Stimulated activated CD4-positive, alpha-beta T cell treated with anti-CD3 and anti-CD28 coated beads, Interleukin-4, amount 100 ng/mL, for 48 hours (primary cell): ENCODE measurements around the gene VWA5B1.

Experiments
- DNase-seq, 2 donors: peaks; one replicate each; pipeline ENCODE4 v3.0.0-alpha.2; 2020; ENCODE audit warnings: low read depth in 2 of 2

VWA5B1 gene

DNA sequence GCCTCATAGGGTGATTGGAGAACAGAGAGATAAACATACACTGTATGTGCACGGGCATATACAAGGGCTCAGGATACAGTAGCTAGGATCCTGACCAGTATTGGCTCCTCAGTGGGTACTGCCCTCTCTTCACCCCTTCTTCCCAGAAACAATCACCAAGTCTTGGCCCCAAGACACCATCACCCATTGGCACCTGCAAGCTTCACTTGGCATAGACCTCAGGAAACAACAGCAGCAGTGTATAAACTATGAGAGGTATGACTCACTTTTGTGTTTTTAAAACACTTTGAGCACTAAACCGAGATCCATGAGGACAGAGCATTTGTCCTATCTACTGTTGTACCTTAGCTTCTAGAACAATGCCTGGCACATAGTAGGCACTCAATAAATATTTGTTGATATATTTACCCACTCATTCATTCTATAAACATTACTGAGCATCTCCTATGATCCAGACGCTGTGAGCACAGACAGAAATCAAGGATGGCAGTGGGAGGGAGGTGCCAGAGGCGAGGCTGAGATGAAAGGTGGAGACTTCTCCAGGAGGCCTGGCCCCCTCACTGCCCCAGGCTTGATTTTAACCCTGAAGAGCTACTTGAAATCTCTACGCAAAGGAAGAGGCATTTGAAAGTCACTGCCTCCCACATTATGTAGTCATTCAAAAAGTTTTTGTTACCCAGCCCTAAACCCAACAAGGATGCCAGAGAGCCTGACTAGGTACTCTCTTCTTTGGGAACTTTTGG is 100.1 kb downstream of the VWA5B1 start:
- DNase-seq: no peak

DNA sequence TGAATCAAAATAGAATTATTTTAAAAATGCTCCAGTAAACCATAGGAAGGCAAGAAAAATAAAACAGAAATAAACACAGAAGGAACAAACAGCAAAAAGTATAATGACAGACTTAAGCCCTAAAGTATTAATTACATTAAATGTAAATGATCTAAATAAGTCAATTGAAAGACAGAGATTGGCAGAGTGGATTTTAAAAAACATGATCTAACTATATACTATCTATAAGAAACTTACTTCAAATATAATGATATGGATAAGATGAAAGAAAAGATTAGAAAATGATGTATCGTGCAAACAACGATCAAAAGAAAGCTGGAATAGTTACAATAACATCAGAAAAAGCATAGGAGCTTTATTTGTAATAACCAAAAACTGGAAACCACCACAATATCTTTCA is 104.6 kb downstream of the VWA5B1 start:
- no peak for DNase-seq

DNA sequence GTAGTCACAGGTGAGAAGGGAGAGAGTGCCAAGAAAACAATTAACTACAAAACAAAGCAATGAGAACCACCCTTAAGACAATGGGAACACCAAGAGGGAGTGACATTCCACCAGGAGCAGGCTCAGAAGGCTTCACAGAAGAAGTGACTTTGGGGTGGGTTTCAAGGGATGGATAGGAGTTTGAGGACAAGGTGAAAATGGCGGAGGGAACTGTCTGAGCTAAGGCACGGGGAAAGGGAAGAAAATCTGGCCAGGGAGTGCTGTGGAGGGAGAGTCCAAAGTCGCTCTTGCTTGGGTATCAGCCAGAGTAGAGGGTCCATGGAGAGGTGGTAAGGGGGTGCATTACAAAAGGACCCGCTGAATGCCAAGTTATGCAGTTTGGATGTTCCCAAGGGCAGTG is 108.1 kb downstream of the VWA5B1 start:
- DNase-seq: no peak

DNA sequence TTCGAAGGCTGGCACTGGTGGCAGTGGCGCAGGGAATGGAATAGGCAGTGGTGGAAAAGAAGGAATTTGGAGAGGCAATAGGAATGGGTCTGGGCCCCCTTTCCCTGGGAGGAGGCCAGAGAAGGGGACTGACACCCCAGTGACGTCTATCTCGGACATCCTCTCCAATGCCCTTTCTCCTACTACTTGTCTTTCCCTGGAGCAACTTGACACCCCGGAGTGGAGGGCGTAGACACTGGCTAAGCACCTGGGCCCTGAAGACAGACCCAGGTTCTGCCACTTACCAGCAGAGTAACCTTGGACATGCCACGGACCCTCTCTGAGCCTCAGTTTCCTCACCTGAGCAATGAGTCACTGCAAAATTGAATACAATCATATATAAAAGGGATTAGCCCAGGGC is 108.5 kb downstream of the VWA5B1 start:
- DNase-seq: no peak

DNA sequence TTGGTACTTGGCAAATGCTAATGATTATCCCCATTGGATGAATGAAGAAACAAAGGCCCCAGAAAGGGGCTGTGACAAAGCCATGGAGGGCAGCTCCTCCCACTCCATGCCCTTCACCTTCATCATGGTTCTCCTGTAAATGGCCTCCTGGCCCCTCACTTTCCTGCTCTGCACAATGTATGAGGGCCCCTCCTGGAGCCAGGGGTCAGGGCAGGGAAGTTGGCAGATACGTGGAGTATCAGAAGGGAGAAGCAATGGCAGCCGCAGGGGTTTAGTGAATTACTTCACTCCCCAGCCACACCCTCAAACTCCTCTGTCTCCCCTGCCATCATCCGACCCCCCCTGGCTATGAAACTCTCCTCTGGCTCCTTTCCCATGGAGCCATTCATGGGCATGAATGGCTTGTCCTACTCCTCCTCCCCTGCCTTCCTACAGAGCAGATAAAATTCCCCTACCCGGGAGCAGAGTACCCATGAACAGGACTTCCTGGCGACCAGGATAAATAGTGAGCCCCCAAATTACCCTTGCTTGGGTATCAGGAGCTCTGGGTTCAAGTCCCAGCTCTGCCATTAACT is 109.0 kb downstream of the VWA5B1 start:
- no peak for DNase-seq

DNA sequence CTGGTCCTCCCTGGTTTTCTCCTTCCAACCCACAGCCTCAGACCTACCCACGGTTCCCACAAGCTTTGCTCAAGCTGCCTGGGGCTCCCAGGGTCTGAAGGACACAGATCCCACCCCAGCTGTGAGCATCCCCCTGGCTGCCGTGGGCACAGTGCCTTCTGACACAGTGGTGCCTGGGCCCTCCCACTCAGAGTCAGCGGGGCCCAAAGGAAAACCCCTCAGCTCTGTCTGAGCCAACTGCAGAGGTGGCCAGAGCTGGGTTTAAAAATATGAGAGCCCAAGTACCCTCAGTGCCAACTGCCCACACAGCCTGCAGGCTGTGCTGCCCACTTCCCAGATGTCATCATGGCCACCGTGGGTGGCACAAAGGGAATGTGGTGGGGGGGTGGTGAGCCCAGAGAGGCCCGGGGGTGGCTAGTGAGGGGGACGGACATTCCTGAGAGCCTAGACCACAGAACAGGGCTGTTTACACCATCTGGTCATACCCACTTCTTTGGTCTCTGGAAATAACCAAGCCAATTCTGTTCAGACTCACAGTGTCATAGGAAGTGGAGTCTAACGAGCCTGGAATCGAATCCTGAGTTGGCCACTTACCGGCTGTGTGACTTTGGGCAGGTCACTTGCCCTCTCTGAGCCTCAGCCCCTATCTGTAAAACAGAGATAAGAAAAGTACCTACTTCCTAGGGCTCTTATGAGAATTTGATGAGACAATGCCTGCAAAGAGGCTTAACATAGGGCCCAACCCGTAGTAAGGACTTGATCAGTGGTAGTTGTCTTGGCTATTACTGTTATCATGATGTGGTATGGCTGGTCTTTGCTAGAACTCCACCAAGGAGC is 109.9 kb downstream of the VWA5B1 start:
- DNase-seq: no peak

DNA sequence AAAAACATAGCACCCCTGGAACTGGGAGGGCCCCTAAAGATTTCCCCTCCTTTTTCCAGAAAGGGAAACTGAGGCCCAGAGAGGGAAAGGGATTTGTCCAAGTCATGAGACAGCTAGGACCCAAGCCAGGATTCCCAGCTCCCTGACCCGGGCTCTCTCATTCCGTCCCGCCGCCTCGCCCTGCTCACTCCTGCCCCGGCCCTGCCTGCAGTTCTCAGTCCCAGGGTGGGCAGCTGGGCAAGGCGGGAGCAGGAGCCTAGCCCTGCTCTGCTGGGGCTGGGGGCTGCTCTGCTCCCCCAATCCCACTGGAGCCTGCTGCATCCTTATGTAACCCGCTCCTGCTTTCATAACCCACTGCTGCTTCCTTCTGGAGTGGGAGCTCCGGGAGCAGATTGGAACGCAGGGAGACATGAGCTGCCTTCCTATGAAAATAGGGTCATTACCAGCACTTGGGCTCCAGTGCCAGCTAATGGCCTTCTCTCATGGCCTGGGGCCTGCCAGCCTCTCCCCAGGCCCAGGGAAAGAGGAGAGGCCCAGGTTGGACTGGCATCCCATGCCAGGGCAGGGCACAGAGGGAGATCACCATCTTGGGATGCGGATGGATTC is 110.8 kb downstream of the VWA5B1 start:
- DNase-seq: no peak

DNA sequence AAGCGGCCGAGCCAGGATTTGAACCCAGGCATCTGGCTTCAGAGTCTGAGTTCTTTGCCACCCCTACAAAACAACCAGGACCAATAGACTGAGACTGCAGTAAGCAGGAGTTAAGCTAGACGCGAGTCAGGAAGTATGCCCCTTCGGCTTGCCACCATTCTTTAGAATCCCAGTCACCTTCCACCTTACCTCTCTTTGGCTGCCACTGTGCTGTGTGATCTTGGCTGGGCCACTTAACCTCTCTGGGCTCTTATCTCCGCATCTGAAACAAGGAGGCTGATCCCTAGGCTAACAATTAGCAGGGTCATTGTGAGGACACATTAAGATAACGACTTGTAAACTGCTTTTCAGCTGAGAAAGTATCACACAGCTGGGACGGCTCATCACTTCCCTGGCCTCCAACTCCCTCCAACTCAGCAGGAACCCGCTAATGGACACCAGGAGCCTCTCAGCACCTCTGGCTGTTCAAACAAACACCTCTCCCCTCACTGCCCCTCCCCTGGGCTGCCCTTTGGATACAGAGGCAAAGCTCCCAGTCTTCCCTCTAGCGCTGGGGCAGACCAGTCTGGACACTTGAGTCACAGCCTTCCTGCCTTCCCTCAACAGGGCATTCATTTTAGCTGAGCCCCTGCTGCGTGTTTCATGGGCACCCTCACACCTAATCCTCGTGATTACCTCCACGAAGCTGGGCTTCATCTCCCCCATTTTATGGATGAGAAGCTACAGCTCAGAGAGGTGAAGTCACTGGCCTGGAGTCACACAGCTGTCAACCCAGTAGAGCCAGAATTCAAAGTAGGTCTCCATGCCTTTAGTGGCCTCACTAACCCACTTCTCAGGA is 112.1 kb downstream of the VWA5B1 start:
- no peak for DNase-seq

DNA sequence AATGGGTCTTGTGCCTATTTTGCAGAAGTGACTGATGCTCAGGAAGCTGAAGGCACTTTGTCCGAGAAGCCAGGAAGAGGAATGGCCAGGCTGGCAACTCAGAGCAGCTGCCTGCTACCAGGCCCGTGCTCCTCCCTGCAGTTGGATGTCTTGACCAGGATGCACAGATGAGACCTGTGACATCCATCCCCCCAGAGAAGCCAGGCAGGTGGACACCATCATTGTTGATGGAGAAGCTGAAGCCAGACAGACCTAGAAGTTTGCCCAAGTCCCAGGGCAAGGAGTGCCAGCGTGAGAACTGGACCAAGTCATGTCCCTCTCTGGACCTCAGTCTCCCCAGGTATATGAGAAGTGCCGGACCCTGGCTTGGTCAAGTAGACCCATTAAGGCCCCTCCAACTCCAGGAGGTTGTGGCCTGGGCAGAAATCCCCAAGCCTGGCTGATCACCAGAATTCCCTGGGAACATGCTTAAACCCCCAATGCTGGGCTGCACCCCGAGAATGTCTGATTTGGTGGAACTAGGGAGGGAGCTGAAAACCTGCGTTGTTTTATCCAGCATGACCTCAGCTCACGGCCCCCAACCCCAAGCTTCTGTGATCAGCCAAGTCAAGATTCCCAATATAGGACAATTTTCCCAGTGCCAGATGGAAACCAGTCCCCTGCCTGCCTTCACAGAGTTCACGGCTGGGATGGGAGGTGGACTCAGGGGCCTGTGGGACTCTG is 112.9 kb downstream of the VWA5B1 start:
- DNase-seq: no peak

DNA sequence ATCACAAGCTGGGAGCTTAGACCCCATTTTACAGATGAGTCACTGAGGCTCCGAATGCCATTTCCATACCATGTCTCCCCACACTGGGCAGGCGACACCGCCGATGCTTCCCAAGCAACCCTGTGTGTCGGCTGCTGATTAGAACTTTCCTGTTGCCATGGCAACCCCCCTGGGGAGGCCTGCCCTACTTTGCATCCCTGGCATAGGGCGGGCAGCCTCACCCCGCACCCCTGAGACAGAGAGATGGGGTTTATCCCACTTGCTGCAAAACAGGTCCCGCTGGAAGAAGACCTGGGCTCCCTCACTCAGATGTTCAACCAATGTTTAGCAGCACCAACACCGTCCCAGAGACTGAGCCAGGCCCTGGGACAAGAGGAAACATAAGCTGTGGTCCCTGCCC is 113.8 kb downstream of the VWA5B1 start:
- no peak for DNase-seq
